ENCODE data around the gene BMERB1. TPM values are rescaled to one million over a fixed set of nuclear protein-coding genes. Genes with fewer than 3 reads are reported as not detected.

The BMERB1 gene
- total RNA-seq, 1 donor from 2014 or later: 45.1 TPM

DNA sequence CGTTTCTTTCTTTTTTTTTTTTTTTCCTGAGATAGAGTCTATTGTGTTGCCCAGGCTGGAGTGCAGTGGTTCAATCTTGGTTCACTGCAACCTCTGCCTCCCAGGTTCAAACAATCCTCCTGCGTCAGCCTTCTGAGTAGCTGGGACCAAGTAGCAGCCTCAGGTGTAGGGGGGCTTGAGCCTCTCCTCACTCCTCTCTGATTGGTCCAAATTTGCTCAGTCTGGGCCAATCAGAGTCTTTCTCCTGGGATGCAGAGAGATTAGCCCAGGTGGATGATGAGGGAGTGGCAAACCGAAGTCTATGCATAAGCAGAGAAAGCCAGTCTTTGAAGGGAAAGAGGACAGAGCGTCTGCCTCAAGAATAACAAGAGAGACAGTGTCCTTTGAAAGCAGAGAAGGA is 99.0 kb downstream of the BMERB1 start:
- no peak for DNase-seq (ENCODE audit: low read depth, low spot score)
- no peaks in the 10 kb centered on the region for H3K9me3 Mint-ChIP-seq
- H3K4me1 Mint-ChIP-seq: peaks cover 32% of the 10 kb centered on the region
- no peaks in the 10 kb centered on the region for H3K27me3 Mint-ChIP-seq (ENCODE audit: low read depth)
- TF ChIP-seq, protein P1, sequence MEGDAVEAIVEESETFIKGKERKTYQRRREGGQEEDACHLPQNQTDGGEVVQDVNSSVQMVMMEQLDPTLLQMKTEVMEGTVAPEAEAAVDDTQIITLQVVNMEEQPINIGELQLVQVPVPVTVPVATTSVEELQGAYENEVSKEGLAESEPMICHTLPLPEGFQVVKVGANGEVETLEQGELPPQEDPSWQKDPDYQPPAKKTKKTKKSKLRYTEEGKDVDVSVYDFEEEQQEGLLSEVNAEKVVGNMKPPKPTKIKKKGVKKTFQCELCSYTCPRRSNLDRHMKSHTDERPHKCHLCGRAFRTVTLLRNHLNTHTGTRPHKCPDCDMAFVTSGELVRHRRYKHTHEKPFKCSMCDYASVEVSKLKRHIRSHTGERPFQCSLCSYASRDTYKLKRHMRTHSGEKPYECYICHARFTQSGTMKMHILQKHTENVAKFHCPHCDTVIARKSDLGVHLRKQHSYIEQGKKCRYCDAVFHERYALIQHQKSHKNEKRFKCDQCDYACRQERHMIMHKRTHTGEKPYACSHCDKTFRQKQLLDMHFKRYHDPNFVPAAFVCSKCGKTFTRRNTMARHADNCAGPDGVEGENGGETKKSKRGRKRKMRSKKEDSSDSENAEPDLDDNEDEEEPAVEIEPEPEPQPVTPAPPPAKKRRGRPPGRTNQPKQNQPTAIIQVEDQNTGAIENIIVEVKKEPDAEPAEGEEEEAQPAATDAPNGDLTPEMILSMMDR (conservative IDR thresholded peaks at IDR 0.05): no peak
- H3K36me3 Mint-ChIP-seq (ENCODE audit: low read depth): peaks cover 6% of the 10 kb centered on the region
- H3K27ac Mint-ChIP-seq (ENCODE audit: unreplicated experiment): no peak overlapping the region
- no peak overlapping the region for H3K4me3 Mint-ChIP-seq

- Mint-ChIP-seq H3K27me3 (ENCODE audit: low read depth) (no peaks in the 10 kb centered on the region), H3K4me3 (no peak overlapping the region), H3K27ac (ENCODE audit: unreplicated experiment) (no peak overlapping the region), H3K36me3 (ENCODE audit: low read depth) (peaks cover 6% of the 10 kb centered on the region), H3K4me1 (peaks cover 28% of the 10 kb centered on the region), H3K9me3 (no peaks in the 10 kb centered on the region)
- TF ChIP-seq, protein P1 (conservative IDR thresholded peaks at IDR 0.05): no peak
- no peak for DNase-seq (ENCODE audit: low read depth, low spot score)
Observed at GRCh38 chr16:15535772-15536171, 101.4 kb downstream of the BMERB1 start.

DNA sequence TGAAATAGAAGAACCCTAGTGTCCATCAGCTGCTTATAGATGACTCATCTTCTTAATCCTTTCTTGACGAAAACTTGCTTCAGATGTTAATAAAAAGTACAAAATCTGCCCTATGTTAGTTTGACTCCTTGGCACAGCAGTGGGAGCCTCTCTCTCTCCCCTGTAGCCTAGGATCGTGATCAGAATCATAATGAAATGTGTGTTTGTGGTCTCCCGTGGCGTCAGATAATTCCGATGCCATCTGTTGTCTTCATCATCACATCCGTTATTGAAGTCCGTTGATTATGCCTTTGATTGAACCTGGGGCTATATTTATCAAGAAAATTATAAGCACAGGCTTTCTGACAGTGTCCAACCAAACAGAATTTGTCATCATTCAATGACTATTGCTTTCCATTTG is 102.5 kb downstream of the BMERB1 start:
- no peak overlapping the region for H3K27ac Mint-ChIP-seq (ENCODE audit: unreplicated experiment)
- H3K9me3 Mint-ChIP-seq: no peaks in the 10 kb centered on the region
- TF ChIP-seq, protein P1 (conservative IDR thresholded peaks at IDR 0.05): no peak
- peaks cover 27% of the 10 kb centered on the region for H3K4me1 Mint-ChIP-seq
- H3K36me3 Mint-ChIP-seq (ENCODE audit: low read depth): peaks cover 3% of the 10 kb centered on the region
- no peak overlapping the region for H3K4me3 Mint-ChIP-seq
- H3K27me3 Mint-ChIP-seq (ENCODE audit: low read depth): no peaks in the 10 kb centered on the region
- no peak for DNase-seq (ENCODE audit: low read depth, low spot score)

DNA sequence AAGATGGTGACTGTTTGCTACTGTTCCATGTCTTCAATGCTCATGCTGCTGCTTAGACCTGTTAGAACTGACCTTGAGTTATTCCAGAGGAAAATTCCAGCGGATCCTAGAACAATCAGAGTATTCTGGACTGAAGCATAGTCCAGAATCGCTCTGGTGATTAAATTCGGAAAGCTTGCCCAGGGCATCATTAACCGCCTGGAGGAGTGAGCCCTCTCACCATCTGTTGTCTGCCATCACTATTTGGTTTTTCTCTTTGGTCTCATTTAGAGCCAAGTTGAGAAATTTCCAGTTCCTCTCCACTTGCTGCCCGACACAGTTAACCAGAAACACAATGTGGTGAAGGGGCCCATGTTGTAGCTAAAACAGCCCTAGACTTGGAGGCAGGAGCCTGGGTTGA is 104.1 kb downstream of the BMERB1 start:
- Mint-ChIP-seq H3K27me3 (ENCODE audit: low read depth) (no peaks in the 10 kb centered on the region), H3K9me3 (peaks cover 3% of the 10 kb centered on the region), H3K36me3 (ENCODE audit: low read depth) (peaks cover 11% of the 10 kb centered on the region), H3K27ac (ENCODE audit: unreplicated experiment) (no peak overlapping the region), H3K4me3 (no peak overlapping the region), H3K4me1 (peaks cover 24% of the 10 kb centered on the region)
- TF ChIP-seq, protein P1 (conservative IDR thresholded peaks at IDR 0.05): no peak
- no peak for DNase-seq (ENCODE audit: low read depth, low spot score)

- no peak overlapping the region for H3K27ac Mint-ChIP-seq (ENCODE audit: unreplicated experiment)
- DNase-seq (ENCODE audit: low read depth, low spot score): no peak
- H3K4me3 Mint-ChIP-seq: no peak overlapping the region
- peaks cover 3% of the 10 kb centered on the region for H3K9me3 Mint-ChIP-seq
- H3K36me3 Mint-ChIP-seq (ENCODE audit: low read depth): peaks cover 14% of the 10 kb centered on the region
- TF ChIP-seq, protein P1 (conservative IDR thresholded peaks at IDR 0.05): no peak
- no peaks in the 10 kb centered on the region for H3K27me3 Mint-ChIP-seq (ENCODE audit: low read depth)
- peaks cover 17% of the 10 kb centered on the region for H3K4me1 Mint-ChIP-seq
Observed at GRCh38 chr16:15539197-15539596, 104.8 kb downstream of the BMERB1 start.

DNA sequence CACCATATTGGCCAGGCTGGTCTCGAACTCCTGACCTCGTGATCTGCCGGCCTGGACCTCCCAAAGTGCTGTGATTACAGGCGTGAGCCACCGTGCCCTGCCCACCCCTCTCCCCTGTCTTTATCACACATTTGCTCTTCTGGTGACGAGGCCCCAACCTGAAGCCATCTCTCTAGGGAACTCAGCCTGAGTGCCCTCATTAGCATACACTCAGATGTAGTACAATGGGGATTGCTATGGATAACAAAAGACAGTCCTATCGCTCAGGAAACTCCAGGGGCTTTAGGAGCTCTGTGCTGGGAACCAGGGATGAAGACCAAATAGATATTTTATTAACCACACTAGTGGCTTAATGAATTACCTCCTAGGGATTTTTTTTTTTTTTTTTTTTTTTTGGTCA is 107.9 kb downstream of the BMERB1 start:
- H3K27ac Mint-ChIP-seq (ENCODE audit: unreplicated experiment): no peak overlapping the region

More for the DNA sequence above, 107.9 kb downstream of the BMERB1 start:
- Mint-ChIP-seq H3K36me3 (ENCODE audit: low read depth) (peaks cover 18% of the 10 kb centered on the region), H3K27me3 (ENCODE audit: low read depth) (no peaks in the 10 kb centered on the region), H3K4me3 (no peak overlapping the region), H3K4me1 (peaks cover 12% of the 10 kb centered on the region), H3K9me3 (peaks cover 6% of the 10 kb centered on the region)
- no peak for DNase-seq (ENCODE audit: low read depth, low spot score)
- TF ChIP-seq, protein P1 (conservative IDR thresholded peaks at IDR 0.05): no peak

Measured in neural crest cell (in vitro differentiated cells).